Midbrain (tissue), 1 donor: ENCODE measurements around the gene ANKRD10.

ENCODE experiments used
- DNase-seq: peaks from one replicate; lab custom pipeline; 2025; lab: John Stamatoyannopoulos, UW

The ANKRD10 gene

DNA sequence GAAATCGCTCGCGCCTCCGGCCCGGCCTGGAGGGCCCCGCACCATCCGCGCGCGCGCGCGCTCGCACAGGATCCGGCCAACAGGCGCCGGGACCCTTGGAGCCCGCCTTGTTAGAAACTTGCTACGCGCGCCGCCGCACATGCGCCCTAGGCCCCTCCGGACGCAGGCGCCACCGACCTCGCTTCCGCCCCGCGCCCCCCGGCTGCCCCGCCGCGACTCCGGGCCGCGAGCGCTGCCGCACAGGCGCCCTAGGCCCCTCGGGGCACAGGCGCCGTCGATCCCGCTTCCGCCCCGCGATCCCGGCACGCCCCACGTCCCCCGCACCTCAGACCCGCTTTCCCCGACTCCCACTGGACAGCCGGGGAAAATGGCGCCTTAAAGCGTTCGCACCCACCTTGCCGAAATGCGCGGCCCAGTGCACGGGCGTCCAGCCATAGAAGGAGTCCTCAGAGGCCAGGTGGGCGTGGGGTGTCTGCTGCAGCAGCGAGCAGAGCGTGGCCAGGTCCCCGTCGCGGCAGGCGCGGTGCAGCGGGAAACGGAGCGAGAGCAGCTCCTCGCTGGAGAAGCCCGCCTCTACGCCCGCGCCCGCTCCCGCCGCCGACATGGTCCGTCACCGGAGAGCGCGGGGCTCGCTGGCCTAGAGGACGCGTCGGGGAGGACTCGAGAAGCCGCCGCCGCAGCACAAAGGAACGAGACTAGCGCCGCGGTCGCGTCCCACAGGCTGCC is 375 bp downstream of the ANKRD10 start:
- DNase-seq: peak; percentile 64

DNA sequence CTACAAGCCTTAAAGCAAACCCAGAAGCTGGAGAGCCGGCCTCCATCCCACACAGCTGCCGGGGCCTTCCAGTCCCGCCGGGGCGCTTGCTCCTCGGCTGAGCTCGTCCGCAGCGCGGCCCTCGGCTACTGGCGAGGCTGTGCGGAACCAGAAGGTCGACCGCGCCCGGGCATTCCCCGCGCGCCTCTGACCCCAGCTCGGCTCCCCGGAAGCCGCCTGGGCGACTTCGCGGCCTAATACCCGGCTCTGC is 863 bp downstream of the ANKRD10 start:
- DNase-seq: no peak

DNA sequence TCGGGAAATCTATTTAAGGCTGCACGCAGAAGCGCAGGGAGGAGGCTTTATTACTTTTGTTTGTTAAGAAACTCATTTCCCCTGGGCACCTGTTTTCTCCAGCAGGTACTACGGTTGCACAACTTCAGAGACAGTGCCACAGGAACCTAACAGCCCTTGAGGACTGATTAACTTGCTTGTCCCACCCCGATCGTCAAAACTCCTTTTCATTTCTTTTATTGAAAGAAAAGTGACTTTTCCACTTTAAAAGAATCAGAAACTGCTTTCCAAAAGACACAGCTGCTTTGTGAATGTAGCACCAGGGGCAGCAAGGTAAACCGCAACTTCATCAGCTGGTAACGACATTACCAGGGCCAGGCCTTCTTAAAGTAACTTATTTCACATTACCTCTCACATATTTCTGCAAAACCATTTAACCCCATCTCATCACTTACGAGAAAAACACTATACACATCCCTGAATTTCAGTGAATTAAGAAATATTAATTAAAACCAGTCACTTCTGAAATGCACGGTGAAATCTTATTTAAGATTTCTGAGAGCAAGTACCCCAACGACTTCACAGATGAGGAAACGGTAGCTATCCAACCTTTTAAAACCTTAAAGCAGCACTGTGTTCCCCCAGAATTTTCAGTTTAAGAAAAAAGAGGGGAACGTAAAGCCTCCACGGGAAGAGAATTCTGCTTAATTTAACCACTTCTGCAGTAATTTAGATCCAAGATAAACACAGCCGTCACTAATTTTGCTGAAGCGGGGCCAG is 1.4 kb downstream of the ANKRD10 start:
- no peak for DNase-seq

DNA sequence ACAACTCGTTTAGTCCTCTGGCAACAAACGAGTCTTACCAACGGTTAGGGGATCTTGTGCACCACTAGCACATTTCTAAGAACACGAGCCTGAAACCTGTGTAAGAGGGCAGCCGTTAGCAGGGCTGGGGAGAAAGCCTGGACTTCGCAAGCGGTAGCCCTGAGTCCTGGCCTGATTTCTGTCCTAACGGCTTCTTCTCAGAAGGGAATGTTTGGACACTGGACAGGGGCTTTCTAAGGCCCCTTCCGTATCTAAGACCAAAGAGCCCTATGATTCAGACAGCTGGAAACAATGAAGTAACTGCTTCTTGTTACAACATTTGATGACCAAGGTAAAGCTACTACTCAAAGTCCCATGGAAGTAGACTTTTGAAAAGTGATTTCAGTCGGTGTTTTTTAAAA is 2.2 kb downstream of the ANKRD10 start:
- DNase-seq: no peak

DNA sequence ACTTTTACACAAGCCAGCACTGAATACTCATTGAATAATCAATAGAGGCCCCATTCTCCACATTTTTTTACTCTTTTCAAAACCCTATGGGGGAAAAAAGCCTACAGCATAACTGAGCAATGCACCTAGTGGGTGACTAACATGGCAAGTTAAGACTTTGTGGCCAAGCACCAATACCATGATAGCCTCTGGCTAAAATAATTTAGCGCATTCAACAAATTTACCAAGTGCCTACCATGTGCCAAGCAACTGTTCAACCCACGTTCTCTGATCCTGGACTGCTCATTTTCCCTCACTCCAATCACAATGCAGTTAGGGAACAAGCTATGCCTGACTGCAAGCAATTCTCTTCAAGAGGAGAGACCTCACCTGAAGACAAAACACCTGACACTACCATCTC is 3.0 kb downstream of the ANKRD10 start:
- DNase-seq: no peak

DNA sequence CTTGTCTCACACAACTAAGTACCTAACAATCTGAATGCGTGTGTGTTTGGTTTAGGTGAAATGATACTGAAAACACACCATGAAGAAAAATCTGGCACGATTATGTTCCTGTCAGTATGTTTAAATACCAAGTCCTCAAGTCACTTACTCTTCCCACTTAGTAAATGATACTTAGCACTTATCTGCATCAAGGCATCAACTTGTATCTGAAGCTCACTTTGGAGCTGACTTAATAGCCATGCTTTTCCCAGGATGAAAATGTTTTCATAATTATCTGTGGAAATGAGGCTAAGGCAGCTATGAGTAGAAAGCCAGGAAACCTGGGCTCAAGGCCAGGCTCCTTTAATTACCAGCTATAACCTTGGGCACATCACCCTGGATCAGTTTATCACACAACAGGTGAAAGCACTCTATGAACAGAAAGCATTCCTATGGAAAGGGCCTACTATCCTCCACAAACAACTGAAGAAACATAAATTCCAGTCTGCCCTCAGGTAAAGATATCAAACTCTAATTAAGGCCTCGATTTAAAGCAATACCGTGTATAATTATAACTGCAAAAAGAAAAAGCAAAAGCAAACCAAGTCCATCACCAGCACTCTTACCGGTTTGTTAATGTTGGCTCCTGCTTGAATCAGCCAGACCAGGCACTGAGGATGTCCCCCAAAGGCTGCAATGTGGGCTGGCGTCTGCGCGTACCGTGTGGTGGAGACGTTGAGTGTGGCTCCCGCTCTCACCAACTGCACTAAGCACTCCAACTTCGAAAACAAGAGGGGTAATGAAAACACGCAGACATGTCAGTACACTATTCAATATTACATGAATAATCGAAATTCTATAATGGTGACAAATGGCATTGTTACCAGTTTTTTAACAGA is 4.6 kb downstream of the ANKRD10 start:
- no peak for DNase-seq

DNA sequence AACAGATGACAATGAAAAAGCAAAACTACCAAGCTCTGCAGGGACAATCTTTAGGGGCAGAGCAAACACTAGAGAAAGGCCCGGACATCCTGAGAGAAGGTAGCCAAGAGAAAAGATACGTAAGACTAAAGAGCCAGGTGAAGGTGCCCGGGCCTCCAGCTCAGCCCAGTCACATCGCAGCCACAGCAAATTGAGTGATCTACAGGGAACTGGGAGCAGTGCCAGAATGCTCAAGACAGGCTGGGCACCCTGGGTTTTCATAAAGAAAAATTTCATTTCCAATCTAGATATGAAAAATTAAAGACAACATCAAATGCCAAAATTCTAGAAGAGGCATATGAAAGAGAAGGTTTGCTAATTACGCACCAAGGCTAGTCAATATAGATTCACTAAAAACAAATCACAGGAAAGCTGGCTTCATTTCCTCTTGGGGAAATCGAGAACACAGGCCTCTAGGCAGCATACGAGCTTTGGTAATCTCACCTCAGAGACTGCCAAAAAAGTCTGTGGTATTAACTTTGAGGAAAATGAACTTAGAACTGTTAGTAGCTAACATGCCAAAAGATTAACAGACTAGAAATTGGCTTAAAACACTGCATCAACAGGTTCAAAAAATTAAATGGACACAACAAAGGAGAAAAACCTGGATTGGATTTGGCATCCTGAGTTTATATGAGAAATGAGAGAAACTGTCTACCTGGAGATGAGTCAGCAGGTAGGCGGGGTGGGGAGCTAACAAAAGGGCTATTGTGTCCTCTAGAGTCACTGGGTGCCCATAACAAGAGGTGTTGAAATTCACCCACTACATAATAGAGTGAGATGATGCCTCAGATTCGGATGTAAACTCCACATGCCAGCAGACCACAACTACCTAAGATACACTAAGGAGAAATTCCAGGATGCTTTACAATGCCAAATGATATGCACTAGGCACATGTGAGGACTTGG is 6.6 kb downstream of the ANKRD10 start:
- DNase-seq: no peak

DNA sequence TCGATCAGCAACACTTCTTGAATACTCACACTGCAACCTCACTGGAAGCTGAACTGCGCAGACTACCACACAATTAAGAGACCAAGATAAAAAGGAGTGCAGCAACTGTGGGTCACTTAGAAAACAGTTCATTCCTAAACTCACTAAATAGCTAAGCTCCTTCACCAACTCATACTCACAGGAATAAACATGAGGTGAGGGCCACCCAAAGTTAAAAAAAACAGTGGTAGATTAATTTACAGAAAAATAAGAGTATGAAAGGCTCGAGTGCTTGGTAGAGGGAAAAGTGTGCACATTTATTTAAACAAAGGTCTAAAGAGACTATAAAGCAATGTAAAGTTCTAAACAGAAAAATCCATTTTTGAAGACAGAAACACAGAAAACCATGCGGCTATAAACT is 7.6 kb downstream of the ANKRD10 start:
- no peak for DNase-seq

DNA sequence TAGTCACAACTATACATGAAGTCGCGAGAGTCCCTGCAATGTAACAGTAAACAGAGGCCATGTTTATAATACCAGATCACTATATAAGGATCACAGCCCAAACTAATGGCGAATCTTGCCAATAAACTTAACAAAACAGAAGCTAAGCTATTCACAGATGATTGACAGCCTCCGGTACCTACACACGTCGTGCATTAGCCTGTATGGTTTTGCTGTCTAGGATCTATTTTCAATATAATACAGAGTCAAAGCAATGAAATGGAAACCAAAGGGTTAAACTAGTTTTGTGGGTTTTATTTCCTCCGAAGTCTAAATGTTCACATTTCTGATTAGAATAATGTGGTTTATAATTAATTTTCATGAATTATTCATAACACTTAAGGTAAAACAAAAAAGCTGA is 10.1 kb downstream of the ANKRD10 start:
- DNase-seq: no peak

DNA sequence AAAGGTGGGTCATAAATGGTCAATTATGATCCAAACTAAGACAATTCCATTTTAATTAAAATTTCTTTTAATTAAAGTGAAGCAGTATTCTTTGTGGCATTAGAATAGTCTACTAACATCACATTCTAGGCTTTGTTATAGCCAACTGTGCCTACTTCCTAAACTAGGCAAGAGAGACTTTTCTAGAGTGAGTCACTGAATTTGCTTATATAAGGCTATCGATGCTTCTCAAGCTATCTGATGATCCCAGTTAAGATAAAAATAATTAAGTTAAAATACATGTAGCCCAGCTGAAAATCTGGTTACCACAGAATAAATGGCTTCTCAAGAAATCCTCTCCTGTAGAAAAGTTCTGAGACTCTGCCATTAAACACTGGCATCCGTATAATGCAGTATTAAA is 12.5 kb downstream of the ANKRD10 start:
- no peak for DNase-seq

DNA sequence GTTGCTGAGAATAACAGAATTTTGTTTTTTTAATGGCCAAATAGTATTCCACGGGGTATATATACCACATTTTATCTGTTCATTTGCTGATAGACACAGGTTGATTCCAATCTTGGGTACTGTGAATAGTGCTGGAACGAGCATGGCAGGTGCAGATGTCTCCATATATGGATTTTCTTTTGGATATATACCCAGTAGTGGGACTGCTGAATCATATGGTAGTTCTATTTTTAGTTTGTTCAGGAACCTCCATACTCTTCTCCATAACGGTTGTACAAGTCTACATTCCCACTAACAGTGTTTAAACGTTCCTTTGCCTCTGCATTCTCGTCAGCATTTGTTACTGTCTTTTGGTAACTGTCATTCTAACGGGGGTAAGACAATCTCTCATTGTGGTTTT is 17.3 kb downstream of the ANKRD10 start:
- DNase-seq: no peak

DNA sequence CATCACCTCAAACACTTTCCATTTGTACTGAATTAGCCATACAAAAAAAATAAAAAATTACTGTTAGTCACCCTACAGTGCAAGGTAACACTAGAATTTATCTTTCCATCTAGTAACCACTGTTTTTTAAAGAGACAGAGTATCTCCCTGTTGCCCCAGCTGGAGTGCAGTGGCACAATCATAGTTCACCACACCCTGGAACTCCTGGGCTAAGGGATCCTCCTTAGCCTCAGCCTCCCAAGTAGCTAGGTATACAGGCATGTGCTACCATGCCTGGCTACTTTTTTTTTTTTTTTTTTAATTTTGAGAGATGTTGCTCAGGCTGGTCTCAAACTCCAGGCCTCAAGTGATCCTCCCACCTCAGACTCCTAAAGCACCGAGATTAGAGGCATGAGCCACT is 17.9 kb downstream of the ANKRD10 start:
- DNase-seq: no peak

DNA sequence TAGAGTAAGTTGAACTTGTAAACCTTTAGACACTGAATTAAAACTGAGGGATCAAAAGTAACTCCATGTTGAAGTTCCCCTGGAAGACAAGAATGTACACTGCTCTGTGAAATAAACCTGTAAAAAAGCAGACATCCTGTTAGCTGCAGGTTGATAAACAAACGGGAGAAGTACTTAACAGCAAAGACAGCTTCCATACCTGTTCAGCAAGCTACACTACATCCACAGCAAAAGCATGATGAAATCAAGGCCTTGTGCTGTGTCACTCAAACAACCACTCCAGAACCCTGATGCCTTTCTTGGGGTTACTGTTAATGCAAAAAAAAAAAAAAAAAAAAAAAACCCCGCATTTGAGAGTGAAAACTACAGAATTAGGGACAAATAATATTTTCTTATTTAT is 20.8 kb downstream of the ANKRD10 start:
- DNase-seq: no peak

DNA sequence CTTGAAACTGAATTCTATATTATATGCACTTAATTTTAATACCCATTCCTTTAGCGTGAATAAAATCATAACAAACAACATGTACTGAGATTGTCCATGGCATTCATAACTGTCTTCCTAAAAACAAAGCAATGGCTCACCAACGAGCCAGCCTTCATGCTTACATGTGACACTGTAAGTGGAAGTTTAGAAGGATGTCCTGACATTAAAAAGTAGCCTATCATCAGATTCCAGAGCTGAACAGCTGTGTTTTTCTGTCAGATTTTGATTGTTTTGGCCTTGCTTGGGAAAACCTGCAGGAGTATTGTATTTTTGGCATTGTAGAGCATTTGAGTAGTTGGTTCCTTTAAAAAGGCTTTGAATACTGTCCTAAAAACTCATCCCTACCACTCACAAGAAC is 21.3 kb downstream of the ANKRD10 start:
- DNase-seq: no peak

DNA sequence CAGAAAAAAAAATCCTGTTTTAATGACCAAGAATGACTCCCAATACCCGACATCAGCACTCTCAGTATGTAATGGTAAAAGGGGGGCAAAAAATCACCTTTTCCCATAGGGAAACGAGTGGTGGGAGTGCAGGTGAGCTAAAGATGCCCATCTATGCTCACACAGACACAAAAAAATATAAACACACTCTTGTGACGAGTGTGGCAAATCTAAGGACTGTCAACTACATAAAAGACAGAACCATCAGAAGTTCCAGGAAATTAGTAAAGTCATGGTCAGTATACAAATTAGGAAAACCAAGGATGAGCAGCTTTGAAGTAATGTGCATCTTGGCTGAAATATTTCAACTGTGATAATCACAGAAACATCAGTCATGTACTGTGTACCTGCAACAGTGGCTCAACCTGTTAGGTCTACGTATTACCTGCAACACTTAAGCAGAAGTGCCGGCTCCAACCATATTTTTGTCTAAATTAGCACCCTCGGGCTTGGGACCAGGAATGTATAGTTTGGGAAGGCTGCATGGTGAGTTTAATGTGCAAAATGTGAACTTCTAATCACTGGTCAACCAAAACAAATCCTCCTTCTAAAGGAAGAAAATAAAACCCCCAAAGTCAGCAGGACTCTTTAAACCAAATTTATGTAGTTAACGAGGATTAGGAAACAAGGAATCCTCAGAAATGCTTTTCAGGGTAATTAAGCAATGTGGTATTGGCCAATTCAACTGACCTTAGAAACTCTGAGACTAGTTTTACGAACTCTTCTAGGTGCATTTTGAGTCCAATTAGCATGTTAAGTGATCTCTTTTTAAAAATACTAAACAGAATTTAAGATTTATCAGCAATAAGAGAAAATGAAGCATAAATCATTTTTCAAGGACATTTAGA is 24.3 kb downstream of the ANKRD10 start:
- DNase-seq: no peak

DNA sequence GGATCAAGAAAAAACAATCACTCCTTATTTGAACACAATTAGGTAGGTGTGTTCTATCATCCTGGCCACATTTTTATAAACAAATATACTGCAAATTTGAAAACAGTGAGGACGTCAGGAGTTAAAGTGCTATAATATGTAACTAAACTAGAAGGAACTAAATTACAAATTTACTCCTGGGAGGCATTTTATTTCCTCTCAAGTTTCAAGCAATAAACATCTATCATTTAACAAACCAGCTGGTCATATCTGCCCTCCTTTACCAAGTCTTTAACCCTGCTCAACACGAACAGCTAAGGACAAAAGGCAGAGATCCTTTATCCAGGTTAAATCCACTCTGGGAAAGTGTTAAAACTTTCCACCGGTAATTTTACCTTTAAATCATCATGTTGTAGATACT is 26.5 kb downstream of the ANKRD10 start:
- DNase-seq: no peak

DNA sequence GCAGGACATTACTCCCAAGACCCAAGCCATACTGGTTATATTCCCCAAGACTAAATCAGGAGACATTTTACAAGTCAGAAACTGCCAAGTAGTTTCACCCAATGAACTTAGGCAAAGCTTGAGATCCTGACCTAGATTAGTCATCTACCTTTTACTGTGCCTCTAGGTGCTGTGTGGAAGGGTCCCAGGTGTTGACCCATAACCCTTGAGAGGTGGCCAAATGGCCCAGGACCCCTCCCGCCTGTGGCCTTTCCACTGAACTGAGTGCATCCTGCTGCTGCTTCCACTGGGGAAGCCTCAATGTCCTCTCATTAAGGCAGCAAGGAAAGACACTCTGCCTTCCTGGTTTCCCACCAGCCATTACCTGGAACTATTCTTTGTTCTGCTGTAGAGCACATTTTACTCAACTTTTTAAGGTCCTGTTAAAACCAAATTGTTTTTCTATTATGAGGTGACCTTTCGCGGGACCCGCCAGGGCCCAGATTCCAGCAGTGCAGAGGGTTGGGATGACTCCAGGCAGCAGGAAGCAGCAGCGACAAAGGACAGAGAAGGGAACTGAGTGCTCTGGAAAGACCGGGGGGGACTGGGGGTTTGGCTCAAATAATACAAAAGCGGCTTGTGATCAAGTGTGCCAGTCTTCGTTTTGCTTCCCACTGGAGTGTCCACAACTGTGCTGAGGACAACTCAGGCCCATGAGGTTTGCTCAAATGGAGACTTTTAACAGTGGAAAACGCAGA is 27.1 kb downstream of the ANKRD10 start:
- DNase-seq: peak; percentile 76

DNA sequence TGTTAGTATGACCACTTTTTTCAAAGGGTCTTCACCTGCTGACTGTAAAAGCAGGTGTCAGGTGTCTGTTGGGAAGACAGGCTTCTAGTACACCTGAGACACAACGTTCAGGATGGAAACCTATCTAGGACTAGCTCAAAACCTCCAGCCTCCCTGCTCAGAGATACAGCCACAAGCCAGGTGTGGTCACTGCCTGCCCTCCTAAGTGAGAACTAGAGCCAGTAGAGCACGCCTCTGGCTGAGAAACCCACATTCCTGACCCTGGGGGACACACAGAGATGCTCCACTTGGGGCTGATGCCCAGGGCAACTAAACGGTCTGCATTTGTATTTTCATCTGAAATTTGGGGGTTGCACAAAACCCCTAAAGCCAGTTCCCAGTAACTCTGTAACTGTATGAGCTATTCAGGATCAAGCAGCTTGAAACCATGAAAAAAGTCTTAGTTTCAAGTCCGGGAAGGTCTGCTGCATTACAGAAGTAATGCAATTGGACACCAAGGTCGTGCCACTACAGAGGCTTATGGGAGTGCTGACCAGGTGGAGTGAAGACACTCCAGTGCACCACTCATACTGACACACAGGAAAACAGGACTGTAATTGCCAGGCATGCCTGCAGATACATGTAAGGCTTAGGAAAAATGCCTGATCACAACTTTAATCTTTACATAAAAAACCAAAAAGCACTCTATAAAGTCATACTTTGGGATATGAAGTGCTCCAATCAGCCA is 27.8 kb downstream of the ANKRD10 start:
- no peak for DNase-seq
